HepG2 (cell line): ENCODE measurements around the gene RGL3. TPM values are rescaled to one million over a fixed set of nuclear protein-coding genes. Genes with fewer than 3 reads are reported as not detected.

Experiments used
- ATAC-seq: fragments of 200-7000 bp; cut with Tn5 transposase; 3 replicates; pipeline ENCODE4 v1.9.1; 2020; ENCODE audit warnings: mild to moderate bottlenecking, moderate library complexity
- BruUV-seq: library from RNA; stranded (reverse); fragments of 400-500 nt; replicated peaks from 2 replicates; lab custom pipeline; 2021; lab: Mats Ljungman, UMichigan
- CTCF ChIA-PET: fragments of 300-600 bp; formaldehyde crosslinking; extraction: SDS; loops from one replicate; lab custom pipeline; 2021; ENCODE audit warnings: low total read pairs, inconsistent platforms, low intra/inter-chr PET ratio; lab: Yijun Ruan, JAX
- POLR2A ChIA-PET: fragments of 350-600 bp; sonication (Branson Sonifier 250); formaldehyde crosslinking; loops from one replicate; lab custom pipeline; 2020; ENCODE audit warnings: antibody characterized with exemption, inconsistent platforms; lab: Yijun Ruan, JAX
- DNase-seq: peaks from one replicate; pipeline ENCODE4 v3.0.0-alpha.2; 2015; ENCODE audit warnings: low spot score
- FAIRE-seq: peaks from 3 replicates; lab custom pipeline; 2011; peaks lifted over from hg19 to GRCh38; lab: Jason Lieb, UNC
- H2AFZ ChIP-seq: one replicate; pipeline ENCODE4 v1.6.1; 2011; ENCODE audit warnings: low read length, inconsistent platforms
- H3K27ac ChIP-seq: fragments of 300-600 bp; 3 replicates; pipeline ENCODE4 v1.8.0; 2011; ENCODE audit warnings: mixed run types, mild to moderate bottlenecking, mixed read lengths, low read length, inconsistent platforms; ENCODE audit not compliant: insufficient read depth; ENCODE audit errors: extremely low read length
- H3K27me3 ChIP-seq, 2 experiments: fragments of 200-600 bp in 1 of 2; 2 replicates in 1 of 2; 3 replicates in 1 of 2; pipeline versions ENCODE4 v1.6.0 to v1.8.0; 2011; ENCODE audit warnings: low read length in 2 of 2, mild to moderate bottlenecking in 2 of 2, moderate library complexity in 2 of 2, inconsistent platforms in 1 of 2; ENCODE audit not compliant: insufficient read depth in 2 of 2, control insufficient read depth in 1 of 2
- H3K36me3 ChIP-seq, 2 experiments: fragments of 200-600 bp in 1 of 2; replicated peaks in 1 of 2; 2 replicates in 1 of 2; 3 replicates in 1 of 2; pipeline versions ENCODE4 v1.5.1 to v1.8.0; 2011; ENCODE audit warnings: low read length in 2 of 2, inconsistent platforms in 1 of 2; ENCODE audit not compliant: insufficient read depth in 2 of 2, control insufficient read depth in 1 of 2
- H3K4me1 ChIP-seq: 2 replicates; pipeline ENCODE4 v1.5.1; 2012; ENCODE audit warnings: low read length, inconsistent platforms; ENCODE audit not compliant: insufficient read depth
- H3K4me2 ChIP-seq: 2 replicates; pipeline ENCODE4 v1.6.0; 2011; ENCODE audit warnings: low read depth, low read length, inconsistent platforms
- H3K4me3 ChIP-seq, 3 experiments: fragments of 200-600 bp in 1 of 3; sonication (generic), shearing (Covaris generic) in 1 of 3; replicated peaks in 1 of 3; 2 replicates each; pipeline ENCODE4 v1.5.1; 2011 to 2016; ENCODE audit warnings: low read length in 3 of 3, inconsistent platforms in 2 of 3, low read depth in 2 of 3, mild to moderate bottlenecking in 2 of 3, control low read depth in 1 of 3, mixed read lengths in 1 of 3; ENCODE audit not compliant: insufficient read depth in 1 of 3
- H3K79me2 ChIP-seq: one replicate; pipeline ENCODE4 v1.6.1; 2011; ENCODE audit warnings: low read length, inconsistent platforms; ENCODE audit not compliant: insufficient read depth
- H3K9ac ChIP-seq: 2 replicates; pipeline ENCODE4 v1.6.0; 2011; ENCODE audit warnings: mild to moderate bottlenecking, low read depth, low read length, inconsistent platforms; ENCODE audit not compliant: insufficient read depth
- H3K9me3 ChIP-seq: 2 replicates; pipeline ENCODE4 v1.5.1; 2012; ENCODE audit warnings: mild to moderate bottlenecking, low read length
- H4K20me1 ChIP-seq: 2 replicates; pipeline ENCODE4 v1.6.0; 2011; ENCODE audit warnings: inconsistent platforms, mild to moderate bottlenecking, low read length, moderate library complexity; ENCODE audit not compliant: insufficient read depth
- AHDC1 ChIP-seq: sonication (generic); formaldehyde crosslinking; IDR thresholded peaks from 2 replicates; pipeline ENCODE4 v1.5.1; 2020; ENCODE audit warnings: mild to moderate bottlenecking, missing genetic modification reagents, borderline replicate concordance
- BHLHE40 ChIP-seq: IDR thresholded peaks from 2 replicates; pipeline ENCODE4 v1.6.1; 2011; ENCODE audit warnings: low read length, improper control_type of control experiment
- NR2F6 ChIP-seq, 2 experiments: IDR thresholded peaks; 2 replicates each; pipeline ENCODE4 v1.6.1; 2016; ENCODE audit warnings: antibody characterized with exemption in 1 of 2, mild to moderate bottlenecking in 1 of 2
- XRCC5 ChIP-seq: fragments of 200-400 bp; formaldehyde crosslinking; optimal IDR thresholded peaks from 2 replicates; pipeline ENCODE3; 2017; ENCODE audit warnings: mild to moderate bottlenecking, low read length
- ZNF329 ChIP-seq: sonication (generic); formaldehyde crosslinking; IDR thresholded peaks from 2 replicates; pipeline ENCODE4 v1.9.0; 2021; ENCODE audit warnings: low read depth, mild to moderate bottlenecking, missing genetic modification reagents
- ZNF331 ChIP-seq: sonication (generic); formaldehyde crosslinking; IDR thresholded peaks from 2 replicates; pipeline ENCODE4 v1.4.0; 2020; ENCODE audit warnings: missing genetic modification reagents
- WGBS: methylation state at CpG from one replicate; pipeline ENCODE4 v1.1.6; 2017; ENCODE audit warnings: low lambda C conversion rate; 5-methylcytosine and 5-hydroxymethylcytosine counted together
- in situ Hi-C: cut with HindIII; loops from 2 replicates; pipeline ENCODE4 v1.10.0; 2017; ENCODE audit warnings: low pct_unique_long_range_greater_than_20kb; ENCODE audit not compliant: extremely low pct_ligation_motif_present
- intact Hi-C: fragments of 100-400 bp; cut with micrococcal nuclease; formaldehyde crosslinking; loops from one replicate; pipeline ENCODE4 v1.10.0; 2022; ENCODE audit not compliant: unreplicated experiment
- polyA plus RNA-seq, 8 experiments: library from polyadenylated mRNA; depleted of rRNA in 3 of 8; stranded (reverse) in 7 of 8; unstranded in 1 of 8; fragments of >200 nt; fragmentation: Illumina TruSeq in 4 of 8; extraction: Trizol in 4 of 8; gene quantifications; 2 replicates each; pipeline versions ENCODE4 v1.2.1 to v1.2.3, GENCODE V29; 2011 to 2016; ENCODE audit warnings: low read depth in 4 of 8, missing spikeins in 1 of 8, mixed read lengths in 1 of 8; ENCODE audit not compliant: insufficient read depth in 1 of 8
- total RNA-seq, 5 experiments: library from RNA; depleted of rRNA; stranded (reverse); fragments of >200 nt; fragmentation: Illumina TruSeq; extraction: Trizol; gene quantifications; 2 replicates each; pipeline ENCODE4 v1.2.3, GENCODE V29; 2016; ENCODE audit warnings: low read depth in 1 of 5

The RGL3 gene
- total and polyA plus RNA-seq, 2 of the 13 experiments (the other 11 are each of a cell fraction or from before 2014, with no cell fraction given), result 4.2 to 7.6 TPM

GRCh38 chr19:11423791-11424181, 4.7 kb upstream of the RGL3 start:
- Histone ChIP-seq H2AFZ (no peak overlapping the region), H4K20me1 (no peaks in the 10 kb centered on the region), H3K4me3 (peak overlapping the region in 1 of 3 experiments; percentile 10; a peak in 1 of 6 replicates), H3K4me2 (no peak overlapping the region), H3K4me1 (peaks cover 51% of the 10 kb centered on the region), H3K27ac (no peak overlapping the region), H3K9ac (no peak overlapping the region), H3K36me3 (no peaks in the 10 kb centered on the region), H3K79me2 (no peaks in the 10 kb centered on the region), H3K27me3 (peaks cover 3 to 35% of the 10 kb centered on the region in 2 experiments; a peak in 4 of 5 replicates), H3K9me3 (no peaks in the 10 kb centered on the region)
- ATAC-seq (no peak), FAIRE-seq (no peak), DNase-seq (no peak)
- TF ChIP-seq AHDC1 (CRISPR knock-in tag), result no peak
- no peak for TF ChIP-seq ZNF331 (CRISPR knock-in tag)
- TF ChIP-seq NR2F6 (IDR thresholded peaks at IDR 0.05), result no peak
- peak; percentile 21; the same call in 1 of the 2 replicates for TF ChIP-seq NR2F6 (CRISPR knock-in tag; IDR thresholded peaks at IDR 0.05)
- no peak for TF ChIP-seq ZNF329 (CRISPR knock-in tag)
- peak; percentile 28; the same call in 1 of the 2 replicates for TF ChIP-seq BHLHE40
- TF ChIP-seq XRCC5, result no peak
- ChIA-PET CTCF (no interaction called here), POLR2A (interaction anchor here (1.4 kb wide), 1 partner anchor 49 kb away, joined by 3 read pairs; the partner anchor contains the start of gene SWSAP1)
- in situ Hi-C loops (loop anchor here (5.0 kb wide), 1 partner anchor 41 kb away; the partner anchor contains the start of gene EPOR), intact Hi-C loops (loop anchor here (5.0 kb wide), 1 partner anchor 41 kb away; the partner anchor contains the start of gene EPOR)
- WGBS, result 15% methylated on average over 15 of the region's 22 CpGs
- BruUV-seq, result no TSS peak
